HG03442 (cell line): Measurements from ENCODE around the gene GPR31.
A peak's percentile ranks its signal among the peaks of the same experiment; 100 is the strongest.
"Not testable (repeated sequence)": the region's sequence is repeated elsewhere in the genome, so short reads cannot be mapped to it uniquely, and the experiment has no call there.

Source experiments
- ATAC-seq: cut with Tn5 transposase; IDR thresholded peaks from one replicate; pipeline ENCODE4 v1.9.1; 2021; ENCODE audit warnings: mild to moderate bottlenecking, moderate library complexity; ENCODE audit not compliant: unreplicated experiment

Gene GPR31

GRCh38 chr6:167157863-167158262 lies at the start of gene GPR31:
TSS of gene GPR31 (minus strand) at chr6:167157980. CDS start at chr6:167157831, 149 bp downstream.
- ATAC-seq: no peak

- ATAC-seq: no peak
Measured at GRCh38 chr6:167207527-167207926, 49.7 kb upstream of the GPR31 start.

GRCh38 chr6:167205316-167205715 lies 47.5 kb upstream of the GPR31 start:
- ATAC-seq: not testable (repeated sequence)

- ATAC-seq: not testable (repeated sequence)
Measured at GRCh38 chr6:167204059-167204348, 46.2 kb upstream of the GPR31 start.

GRCh38 chr6:167203261-167204058 lies 45.7 kb upstream of the GPR31 start:
- not testable (repeated sequence) for ATAC-seq

GRCh38 chr6:167202613-167203012 lies 44.8 kb upstream of the GPR31 start:
- not testable (repeated sequence) for ATAC-seq

GRCh38 chr6:167200806-167201205 lies 43.0 kb upstream of the GPR31 start:
- ATAC-seq: no peak

GRCh38 chr6:167195941-167196610 lies 38.3 kb upstream of the GPR31 start:
- ATAC-seq: not testable (repeated sequence)

GRCh38 chr6:167193515-167194125 lies 35.8 kb upstream of the GPR31 start:
- ATAC-seq: not testable (repeated sequence)

GRCh38 chr6:167191043-167191583 lies 33.3 kb upstream of the GPR31 start:
- ATAC-seq: not testable (repeated sequence)

GRCh38 chr6:167187275-167187674 lies 29.5 kb upstream of the GPR31 start:
- not testable (repeated sequence) for ATAC-seq

- not testable (repeated sequence) for ATAC-seq
Measured at GRCh38 chr6:167185101-167185500, 27.3 kb upstream of the GPR31 start.

GRCh38 chr6:167182913-167183314 lies 25.1 kb upstream of the GPR31 start:
- ATAC-seq: peak; percentile 68

- not testable (repeated sequence) for ATAC-seq
Measured at GRCh38 chr6:167181351-167181750, 23.6 kb upstream of the GPR31 start.

- ATAC-seq: not testable (repeated sequence)
Measured at GRCh38 chr6:167180086-167180485, 22.3 kb upstream of the GPR31 start.

- not testable (repeated sequence) for ATAC-seq
Measured at GRCh38 chr6:167178896-167179655, 21.3 kb upstream of the GPR31 start.

GRCh38 chr6:167177271-167177670 lies 19.5 kb upstream of the GPR31 start:
- not testable (repeated sequence) for ATAC-seq

GRCh38 chr6:167172011-167172410 lies 14.2 kb upstream of the GPR31 start:
- ATAC-seq: not testable (repeated sequence)

GRCh38 chr6:167171300-167171699 lies 13.5 kb upstream of the GPR31 start:
- not testable (repeated sequence) for ATAC-seq

- not testable (repeated sequence) for ATAC-seq
Measured at GRCh38 chr6:167169867-167170266, 12.1 kb upstream of the GPR31 start.

GRCh38 chr6:167168296-167168695 lies 10.5 kb upstream of the GPR31 start:
- not testable (repeated sequence) for ATAC-seq
